Body of pancreas (tissue), 4 donors: ENCODE results near the gene TXNL4B. TPM values are rescaled to one million over a fixed set of nuclear protein-coding genes. Genes with fewer than 3 reads are reported as not detected.
"Not testable (repeated sequence)": the region's sequence is repeated elsewhere in the genome, so short reads cannot be mapped to it uniquely, and the experiment has no call there.

Experiments
- ATAC-seq: fragments of 150-250 bp; one replicate; pipeline ENCODE4 v1.9.1; 2016
- DNase-seq, 4 donors: peaks; one replicate each; pipeline ENCODE4 v3.0.0-alpha.2; 2019
- H3K27ac ChIP-seq, 4 donors: fragments of 200-600 bp; sonication (generic); 1 replicate in 3 of 4; 2 replicates in 1 of 4; pipeline versions ENCODE4 v1.5.1 to v1.6.1; 2016 to 2019; ENCODE audit warnings: mild to moderate bottlenecking in 1 of 4, mixed read lengths in 1 of 4, moderate library complexity in 1 of 4
- H3K27me3 ChIP-seq, 2 donors: fragments of 200-600 bp; sonication (generic); one replicate each; pipeline ENCODE4 v1.6.0; 2016; ENCODE audit warnings: mild to moderate bottlenecking in 1 of 2
- H3K36me3 ChIP-seq, 2 donors: fragments of 200-600 bp; sonication (generic); replicated peaks in 1 of 2; 2 replicates each; pipeline ENCODE4 v1.5.1; 2016; ENCODE audit warnings: low read depth in 2 of 2; ENCODE audit not compliant: insufficient read depth in 1 of 2
- H3K4me1 ChIP-seq: fragments of 200-600 bp; sonication (generic); one replicate; pipeline ENCODE4 v1.6.0; 2016
- H3K4me3 ChIP-seq, 2 donors: fragments of 200-600 bp; sonication (generic); 1 replicate in 1 of 2; 2 replicates in 1 of 2; pipeline ENCODE4 v1.5.1; 2016 to 2019
- H3K9me3 ChIP-seq, 3 donors: fragments of 200-600 bp; sonication (generic); 1 replicate in 2 of 3; 2 replicates in 1 of 3; pipeline ENCODE4 v1.5.1; 2016
- POLR2A ChIP-seq, 3 donors: fragments of 450-650 bp; IDR thresholded peaks; one replicate each; pipeline ENCODE4 v1.6.1; 2016; ENCODE audit warnings: antibody characterized with exemption in 3 of 3, mild to moderate bottlenecking in 2 of 3
- WGBS, 2 donors: methylation state at CpG; one replicate each; pipeline ENCODE4 v1.1.5; 2017; 5-methylcytosine and 5-hydroxymethylcytosine counted together
- intact Hi-C: fragments of 100-400 bp; cut with DNase I; formaldehyde crosslinking; loops from one replicate; pipeline ENCODE4 v1.15.1; 2023
- total RNA-seq, 2 donors: library from RNA; depleted of rRNA; stranded (reverse); fragments of >200 nt; gene quantifications; one replicate each; pipeline ENCODE4 v1.1.0, GENCODE V29; 2016
- TF ChIP-seq, protein P1 (sequence below), 7 experiments: fragments of 450-650 bp in 4 of 7; fragments of 200-600 bp in 3 of 7; sonication (generic) in 3 of 7; IDR thresholded peaks; one replicate each; pipeline ENCODE4 v1.5.1; 2016 to 2019; ENCODE audit warnings: antibody characterized with exemption in 7 of 7

Gene TXNL4B
- total RNA-seq, 2 donors from 2014 or later, result 5.4 to 7.3 TPM

DNA sequence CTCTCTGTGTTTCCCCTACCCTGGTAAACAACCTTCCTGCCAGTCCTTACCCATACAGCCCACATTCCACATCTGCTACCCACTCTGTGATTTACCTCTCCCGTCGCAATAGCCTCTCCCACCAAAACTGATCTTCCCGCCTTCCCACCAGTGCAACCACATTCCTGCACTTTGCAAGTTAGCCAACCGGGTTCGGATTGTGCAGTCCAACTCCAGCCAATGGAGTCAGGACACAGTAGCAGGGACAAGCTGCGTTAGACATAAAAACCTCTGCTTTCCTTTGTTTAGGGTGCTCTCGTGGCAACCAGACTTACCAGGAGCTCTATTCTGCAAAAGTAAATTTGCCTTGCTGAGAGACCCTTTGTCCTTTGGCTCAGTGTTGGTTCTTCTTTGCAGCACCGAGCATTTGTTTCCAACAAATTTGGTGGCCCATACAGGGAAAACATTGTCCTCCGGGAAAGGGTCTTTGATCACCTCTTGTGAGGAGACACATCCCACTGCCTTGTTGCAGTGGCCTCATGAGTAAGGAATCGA lies 29.0 kb downstream of the TXNL4B start:
- TF ChIP-seq, protein P1, sequence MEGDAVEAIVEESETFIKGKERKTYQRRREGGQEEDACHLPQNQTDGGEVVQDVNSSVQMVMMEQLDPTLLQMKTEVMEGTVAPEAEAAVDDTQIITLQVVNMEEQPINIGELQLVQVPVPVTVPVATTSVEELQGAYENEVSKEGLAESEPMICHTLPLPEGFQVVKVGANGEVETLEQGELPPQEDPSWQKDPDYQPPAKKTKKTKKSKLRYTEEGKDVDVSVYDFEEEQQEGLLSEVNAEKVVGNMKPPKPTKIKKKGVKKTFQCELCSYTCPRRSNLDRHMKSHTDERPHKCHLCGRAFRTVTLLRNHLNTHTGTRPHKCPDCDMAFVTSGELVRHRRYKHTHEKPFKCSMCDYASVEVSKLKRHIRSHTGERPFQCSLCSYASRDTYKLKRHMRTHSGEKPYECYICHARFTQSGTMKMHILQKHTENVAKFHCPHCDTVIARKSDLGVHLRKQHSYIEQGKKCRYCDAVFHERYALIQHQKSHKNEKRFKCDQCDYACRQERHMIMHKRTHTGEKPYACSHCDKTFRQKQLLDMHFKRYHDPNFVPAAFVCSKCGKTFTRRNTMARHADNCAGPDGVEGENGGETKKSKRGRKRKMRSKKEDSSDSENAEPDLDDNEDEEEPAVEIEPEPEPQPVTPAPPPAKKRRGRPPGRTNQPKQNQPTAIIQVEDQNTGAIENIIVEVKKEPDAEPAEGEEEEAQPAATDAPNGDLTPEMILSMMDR (IDR thresholded peaks at IDR 0.05), result no peak
- TF ChIP-seq POLR2A (IDR thresholded peaks at IDR 0.05), result no peak
- DNase-seq (no peak), ATAC-seq (no peak)
- Histone ChIP-seq H3K4me3 (no peak overlapping the region), H3K36me3 (no peaks in the 10 kb centered on the region), H3K27me3 (no peaks in the 10 kb centered on the region), H3K4me1 (no peaks in the 10 kb centered on the region), H3K27ac (no peak overlapping the region), H3K9me3 (no peaks in the 10 kb centered on the region)
- 82 to 87% methylated on average over 10 of the region's 10 CpGs for WGBS, 2 donors
- intact Hi-C loops, result no loop called here

GRCh38 chr16:72061564-72061963 lies 31.9 kb downstream of the TXNL4B start:
- H3K4me3 ChIP-seq, result no peak overlapping the region

GRCh38 chr16:72060405-72060804 lies 33.0 kb downstream of the TXNL4B start:
- no peaks in the 10 kb centered on the region for H3K36me3 ChIP-seq
- DNase-seq (no peak), ATAC-seq (no peak)
- TF ChIP-seq, protein P1 (IDR thresholded peaks at IDR 0.05), result no peak
- no peak for TF ChIP-seq POLR2A (IDR thresholded peaks at IDR 0.05)
- H3K4me3 ChIP-seq, result no peak overlapping the region
- no peaks in the 10 kb centered on the region for H3K4me1 ChIP-seq
- intact Hi-C loops, result no loop called here
- H3K27ac ChIP-seq, result no peak overlapping the region
- WGBS, 2 donors, result 82 to 89% methylated on average over 9 of the region's 9 CpGs
- H3K9me3 ChIP-seq, result no peaks in the 10 kb centered on the region
- no peaks in the 10 kb centered on the region for H3K27me3 ChIP-seq

More at GRCh38 chr16:72061564-72061963, 31.9 kb downstream of the TXNL4B start:
- intact Hi-C loops, result no loop called here
- Histone ChIP-seq H3K27ac (no peak overlapping the region), H3K27me3 (no peaks in the 10 kb centered on the region), H3K9me3 (no peaks in the 10 kb centered on the region), H3K36me3 (no peaks in the 10 kb centered on the region), H3K4me1 (no peaks in the 10 kb centered on the region)
- 96 to 100% methylated on average over 1 of the region's 1 CpG for WGBS, 2 donors
- ATAC-seq (no peak), DNase-seq (no peak)
- TF ChIP-seq POLR2A (IDR thresholded peaks at IDR 0.05), result no peak

DNA sequence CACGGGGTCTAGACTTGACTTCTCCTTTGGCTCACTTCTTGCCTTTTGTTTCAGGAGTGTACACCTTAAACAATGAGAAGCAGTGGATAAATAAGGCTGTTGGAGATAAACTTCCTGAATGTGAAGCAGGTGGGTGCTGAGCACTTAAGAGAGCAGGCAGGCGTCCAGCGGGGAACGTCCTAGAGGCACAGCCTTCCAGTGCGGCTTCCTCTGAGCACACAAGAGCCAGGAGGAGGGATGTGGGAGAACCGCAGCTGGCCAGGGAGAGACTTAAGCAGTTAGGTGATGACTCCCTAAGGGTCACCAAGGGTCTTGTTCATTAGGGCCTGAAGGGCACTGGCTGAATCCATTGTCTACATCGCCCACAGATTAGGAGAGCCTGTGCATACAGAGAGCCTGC lies 34.4 kb downstream of the TXNL4B start:
- H3K27ac ChIP-seq, H3K36me3 ChIP-seq, H3K9me3 ChIP-seq, ATAC-seq, H3K27me3 ChIP-seq, H3K4me3 ChIP-seq, DNase-seq, intact Hi-C loops, H3K4me1 ChIP-seq: not testable (repeated sequence)
- WGBS, 2 donors, result 76 to 89% methylated on average over 5 to 7 of the region's 7 CpGs

DNA sequence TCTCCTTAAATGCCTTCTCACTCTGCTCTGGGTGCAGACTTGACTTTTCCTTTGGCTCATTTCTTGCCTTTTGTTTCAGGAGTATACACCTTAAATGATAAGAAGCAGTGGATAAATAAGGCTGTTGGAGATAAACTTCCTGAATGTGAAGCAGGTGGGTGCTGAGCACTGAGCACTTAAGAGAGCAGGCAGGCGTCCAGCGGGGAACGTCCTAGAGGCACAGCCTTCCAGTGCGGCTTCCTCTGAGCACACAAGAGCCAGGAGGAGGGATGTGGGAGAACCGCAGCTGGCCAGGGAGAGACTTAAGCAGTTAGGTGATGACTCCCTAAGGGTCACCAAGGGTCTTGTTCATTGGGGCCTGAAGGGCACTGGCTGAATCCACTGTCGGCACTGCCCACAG lies 36.1 kb downstream of the TXNL4B start:
- ATAC-seq, H3K36me3 ChIP-seq, H3K4me1 ChIP-seq, H3K4me3 ChIP-seq, H3K27ac ChIP-seq, DNase-seq, intact Hi-C loops, H3K9me3 ChIP-seq, H3K27me3 ChIP-seq: not testable (repeated sequence)
- WGBS, 2 donors, result 57% methylated on average over 1 of the region's 6 CpGs; no CpG with 5 or more reads in 1 of the 2 donors

DNA sequence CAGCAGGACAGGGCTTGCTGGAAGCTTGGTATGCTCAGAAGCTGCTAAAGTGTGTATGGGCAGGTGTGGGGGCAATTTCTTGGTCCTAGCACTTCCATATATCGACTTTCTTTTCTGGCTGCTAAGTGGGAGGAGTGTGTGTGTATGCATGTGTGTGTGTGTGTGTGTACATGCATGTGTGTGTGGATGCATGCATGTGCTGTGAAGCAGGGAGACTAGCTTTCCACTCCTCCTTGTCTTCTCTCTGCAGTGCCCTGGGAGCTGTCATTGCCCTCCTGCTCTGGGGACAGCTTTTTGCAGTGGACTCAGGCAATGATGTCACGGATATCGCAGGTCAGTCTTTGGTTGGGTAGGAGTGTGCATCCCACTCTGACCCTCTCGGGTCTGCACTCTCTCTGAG lies 37.5 kb downstream of the TXNL4B start:
- WGBS, 2 donors, result 85 to 90% methylated on average over 4 of the region's 4 CpGs
- intact Hi-C loops, result no loop called here

DNA sequence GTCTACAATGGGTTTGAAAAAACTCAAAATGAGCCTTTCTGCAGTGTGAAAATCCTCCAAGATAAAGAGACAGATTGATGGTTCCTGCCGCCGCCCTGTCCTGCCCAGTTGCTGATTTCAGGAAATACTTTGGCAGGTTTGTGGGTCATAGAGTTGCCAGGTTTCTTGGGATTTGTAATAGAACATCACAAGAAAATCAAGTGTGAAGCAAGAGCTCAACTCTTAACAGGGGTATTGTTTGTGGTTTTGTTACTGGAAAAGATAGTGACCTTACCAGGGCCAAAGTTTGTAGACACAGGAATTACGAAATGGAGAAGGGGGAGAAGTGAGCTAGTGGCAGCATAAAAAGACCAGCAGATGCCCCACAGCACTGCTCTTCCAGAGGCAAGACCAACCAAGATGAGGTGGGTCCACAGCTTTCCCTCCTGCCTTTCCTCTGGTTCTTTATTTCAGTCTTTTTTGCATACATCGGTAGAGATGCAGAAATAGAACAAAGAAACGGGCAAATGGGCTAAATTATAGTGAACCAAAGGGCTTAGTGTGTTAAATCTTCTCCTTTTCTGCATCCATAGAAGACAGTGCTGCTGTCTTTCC lies 39.1 kb downstream of the TXNL4B start, which contains the start of gene HP:
HP (plus strand) TSS at position 252 of the 594 bp plus-strand sequence; CDS start at position 400, 148 bp downstream.
- H3K36me3 ChIP-seq, H3K27me3 ChIP-seq, H3K4me1 ChIP-seq, DNase-seq, H3K4me3 ChIP-seq, ATAC-seq, intact Hi-C loops, H3K9me3 ChIP-seq, H3K27ac ChIP-seq: not testable (repeated sequence)
- WGBS, 2 donors, result 60 to 85% methylated on average over 5 of the region's 5 CpGs

More for the DNA sequence above, 37.5 kb downstream of the TXNL4B start:
- Histone ChIP-seq H3K9me3 (no peaks in the 10 kb centered on the region), H3K27me3 (no peaks in the 10 kb centered on the region), H3K4me1 (no peaks in the 10 kb centered on the region), H3K36me3 (no peaks in the 10 kb centered on the region), H3K4me3 (no peak overlapping the region), H3K27ac (no peak overlapping the region)
- DNase-seq, result no peak
- TF ChIP-seq POLR2A (IDR thresholded peaks at IDR 0.05), result no peak
- TF ChIP-seq, protein P1 (IDR thresholded peaks at IDR 0.05), result no peak
- ATAC-seq, result no peak
